Measurements from ENCODE around the gene CALML6.

The CALML6 gene

DNA sequence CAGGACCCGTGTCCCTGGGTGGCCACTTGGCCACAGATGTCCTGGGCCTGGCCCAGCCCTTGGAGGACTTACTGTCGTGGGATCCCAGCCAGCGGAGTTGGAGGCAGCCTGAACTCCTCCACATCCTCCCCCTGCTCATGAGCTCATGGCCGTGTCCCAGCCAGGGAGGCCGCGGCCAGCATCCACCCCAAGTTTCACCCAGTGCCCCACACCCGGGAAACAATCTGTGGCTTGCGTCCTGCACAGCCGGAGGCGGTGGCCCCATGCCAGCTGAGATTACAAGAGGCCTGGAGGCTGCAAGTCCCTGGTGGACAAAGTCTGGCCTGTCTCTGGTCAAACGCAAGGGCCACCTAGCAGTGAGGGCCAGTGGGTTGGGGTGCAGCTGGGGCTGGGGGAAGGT is 31.5 kb downstream of the CALML6 start:
- DNase-seq, result no peak

DNA sequence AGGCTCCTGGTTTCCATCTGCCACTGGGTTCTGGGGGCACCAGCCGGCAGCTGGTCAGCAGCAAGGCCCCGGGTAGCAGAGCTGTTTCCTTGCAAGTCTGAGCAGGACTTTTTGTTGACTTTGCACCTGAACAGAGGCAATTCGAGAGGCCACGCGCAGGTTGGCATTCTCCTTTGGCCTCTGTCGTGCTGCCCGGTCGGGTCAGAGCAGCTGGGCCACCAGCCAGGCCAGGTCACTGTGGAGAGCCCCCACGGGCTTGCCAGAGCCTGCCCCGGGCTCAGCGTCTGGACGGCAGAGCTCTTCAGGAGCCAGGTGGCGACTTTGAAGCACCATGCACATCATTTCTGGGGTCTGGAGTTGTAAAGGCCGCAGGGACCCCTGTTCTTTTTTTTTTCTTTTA is 32.4 kb downstream of the CALML6 start:
- DNase-seq, result no peak

DNA sequence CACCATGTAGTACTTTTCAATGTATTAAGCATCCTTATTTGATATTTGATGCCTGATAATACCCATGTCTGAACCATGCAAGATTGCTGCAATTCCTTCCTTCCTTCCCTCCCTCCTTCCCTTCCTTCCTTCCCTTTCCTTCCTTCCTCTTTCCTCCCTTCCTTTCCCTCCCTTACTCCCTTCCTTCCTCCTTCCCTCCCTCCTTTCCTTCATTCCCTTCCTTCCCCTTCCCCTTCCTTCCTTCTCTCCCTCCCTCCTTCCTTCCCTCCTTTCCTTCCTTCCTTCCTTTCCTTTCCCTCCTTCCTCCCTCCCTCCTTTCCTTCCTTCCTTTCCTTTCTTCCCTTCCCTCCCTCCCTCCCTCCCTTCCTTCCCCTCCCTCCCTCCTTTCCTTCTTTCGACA is 33.7 kb downstream of the CALML6 start:
- no peak for DNase-seq

DNA sequence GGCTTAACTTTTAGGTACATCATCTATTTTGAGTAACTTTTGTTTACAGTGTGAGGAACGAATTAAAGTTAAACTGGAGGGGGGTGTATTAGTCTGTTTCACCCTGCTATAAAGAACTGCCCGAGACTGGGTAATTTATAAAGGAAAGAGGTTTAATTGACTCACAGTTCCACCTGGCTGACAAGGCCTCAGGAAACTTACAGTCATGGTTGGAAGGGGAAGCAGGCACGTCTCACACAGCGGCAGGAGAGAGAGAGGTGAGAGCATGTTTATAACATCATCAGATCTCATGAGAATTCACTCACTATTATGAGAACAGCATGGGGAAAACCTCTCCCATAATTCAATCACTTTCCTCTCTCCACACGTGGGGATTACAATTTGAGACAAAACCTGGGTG is 35.9 kb downstream of the CALML6 start:
- no peak for DNase-seq

DNA sequence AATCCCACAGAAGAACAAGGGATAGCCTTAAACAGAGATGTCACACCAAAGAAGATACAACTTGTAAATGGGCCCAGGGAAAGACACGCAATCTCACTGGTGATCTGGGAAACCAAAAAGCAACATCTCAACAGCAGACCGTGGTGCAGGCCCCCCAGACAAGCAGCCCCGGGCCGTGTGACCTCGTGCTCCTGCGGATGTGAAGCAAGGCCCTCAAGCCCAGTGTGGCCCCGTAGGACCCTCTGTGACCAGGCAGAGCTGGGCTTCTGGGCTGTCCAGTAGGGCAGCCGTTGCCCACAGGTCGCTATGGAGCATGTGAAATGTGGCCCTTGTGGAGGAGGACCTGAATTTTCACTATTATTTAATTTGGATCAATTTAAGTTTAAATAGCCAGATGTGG is 39.0 kb downstream of the CALML6 start:
- no peak for DNase-seq

DNA sequence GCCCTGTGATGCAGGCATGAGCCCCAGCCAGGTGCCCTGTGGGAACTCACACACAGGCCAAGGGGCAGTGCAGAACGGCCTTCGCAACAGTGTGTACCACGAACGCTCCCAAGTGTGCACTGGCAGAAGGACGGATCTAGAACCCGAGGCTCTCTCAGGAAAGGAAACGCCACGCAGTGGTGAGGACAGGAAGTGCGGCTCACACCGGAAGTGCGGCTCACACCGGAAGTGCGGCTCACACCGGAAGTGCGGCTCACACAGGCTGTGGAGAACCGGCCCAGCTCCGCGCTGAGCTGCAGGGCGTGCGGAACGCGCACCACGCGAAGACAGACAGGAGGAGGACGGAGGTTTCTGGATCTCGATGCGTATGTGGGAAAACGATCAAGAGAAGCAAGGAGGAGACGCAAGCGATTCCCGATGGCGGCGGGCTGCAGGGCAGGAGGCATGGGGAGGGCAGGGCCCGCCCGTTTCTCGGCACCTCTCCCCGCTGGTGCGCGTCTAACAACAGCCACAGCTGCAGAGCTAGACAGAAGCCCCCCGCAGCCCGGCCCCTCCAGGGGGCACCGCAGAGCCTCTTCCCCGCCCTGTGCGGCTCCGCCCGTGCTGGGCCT is 39.9 kb downstream of the CALML6 start:
- no peak for DNase-seq

DNA sequence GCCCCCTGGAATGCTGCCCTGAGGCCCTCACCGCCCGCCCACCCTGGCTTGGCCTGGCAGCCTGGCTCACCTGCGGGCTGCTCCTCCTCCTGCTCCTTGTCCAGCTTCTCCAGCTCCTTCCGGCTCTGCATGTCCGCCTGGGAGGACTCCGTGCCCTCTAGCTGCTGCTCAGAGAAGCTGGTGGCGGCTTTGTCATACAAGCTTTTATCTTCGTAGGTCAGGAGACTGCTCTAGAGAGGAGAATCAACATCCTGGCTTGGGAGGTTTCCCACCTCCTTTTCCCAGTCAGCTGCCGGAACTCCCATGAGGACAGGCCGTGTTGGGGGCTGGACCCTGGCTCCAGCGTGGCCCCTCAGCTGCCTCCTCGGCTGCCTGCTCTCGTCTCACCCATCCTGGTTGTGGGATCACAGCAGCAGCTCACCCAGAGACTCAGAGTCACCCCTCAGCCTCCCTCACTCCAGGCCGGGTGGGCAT is 40.6 kb downstream of the CALML6 start:
- DNase-seq, result no peak

DNA sequence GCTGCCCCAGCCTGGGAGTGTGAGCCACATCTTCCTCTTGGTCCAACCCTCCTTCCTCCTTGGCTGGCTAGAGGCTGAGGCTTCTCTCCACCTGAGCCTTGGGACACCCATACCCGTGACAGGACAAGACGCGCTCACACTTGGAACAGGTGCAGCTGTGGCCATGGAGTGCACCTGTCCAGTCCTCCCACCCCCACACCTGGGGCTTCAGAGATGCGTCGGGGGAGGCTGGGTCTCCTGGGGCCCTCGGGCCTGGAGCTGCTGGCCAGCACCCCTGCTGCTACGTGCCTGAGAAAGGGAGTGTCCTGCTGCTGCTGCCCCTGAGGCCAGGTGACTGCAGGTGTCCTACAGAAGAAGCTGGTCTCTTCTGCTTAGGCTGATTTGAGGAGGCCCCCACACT is 41.0 kb downstream of the CALML6 start:
- no peak for DNase-seq

DNA sequence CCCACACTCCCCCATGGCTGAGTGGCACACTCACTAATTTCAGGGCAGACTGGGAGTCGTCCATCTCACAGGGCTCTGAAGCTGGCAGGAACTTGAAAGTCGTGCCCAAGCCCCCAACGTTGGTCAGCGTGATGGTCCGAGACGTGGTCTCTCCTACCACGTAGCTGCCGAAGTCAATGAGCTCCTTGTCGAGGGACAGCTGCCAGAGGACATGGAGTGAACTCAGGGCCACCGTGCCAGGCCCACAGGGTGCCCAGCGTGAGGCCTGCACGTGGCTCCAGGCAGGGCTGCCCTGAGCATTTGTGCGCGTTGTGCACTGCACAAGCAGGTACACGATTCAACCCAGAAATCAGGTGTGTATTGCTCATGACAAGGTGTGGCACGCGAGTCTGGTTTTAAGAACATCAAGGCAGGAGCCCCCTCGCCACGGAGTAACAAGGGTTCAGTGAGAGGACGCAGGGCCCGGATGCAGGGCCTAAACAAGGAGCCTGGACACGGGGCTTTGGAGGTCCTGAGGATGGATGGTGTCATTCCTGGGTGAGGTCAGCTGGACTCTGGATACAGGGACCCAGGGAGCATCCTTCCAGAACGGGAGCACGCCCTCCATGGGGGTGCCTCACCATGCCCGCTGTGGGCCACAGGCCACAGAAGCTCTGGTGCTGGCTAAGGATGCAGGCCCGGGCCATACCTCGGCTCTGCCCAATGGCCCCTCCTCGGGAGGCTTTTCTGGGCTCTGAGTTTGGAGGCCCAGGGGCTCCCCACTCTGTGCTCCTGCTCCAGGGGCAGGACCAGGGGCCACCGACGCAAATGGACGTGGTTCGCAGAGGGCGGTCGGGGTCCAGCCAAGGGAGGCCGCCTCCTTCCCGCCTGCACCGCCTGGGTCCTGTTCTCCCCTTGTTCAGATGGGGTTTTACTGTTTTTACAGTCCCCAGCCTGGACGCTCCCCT is 41.8 kb downstream of the CALML6 start:
- no peak for DNase-seq

DNA sequence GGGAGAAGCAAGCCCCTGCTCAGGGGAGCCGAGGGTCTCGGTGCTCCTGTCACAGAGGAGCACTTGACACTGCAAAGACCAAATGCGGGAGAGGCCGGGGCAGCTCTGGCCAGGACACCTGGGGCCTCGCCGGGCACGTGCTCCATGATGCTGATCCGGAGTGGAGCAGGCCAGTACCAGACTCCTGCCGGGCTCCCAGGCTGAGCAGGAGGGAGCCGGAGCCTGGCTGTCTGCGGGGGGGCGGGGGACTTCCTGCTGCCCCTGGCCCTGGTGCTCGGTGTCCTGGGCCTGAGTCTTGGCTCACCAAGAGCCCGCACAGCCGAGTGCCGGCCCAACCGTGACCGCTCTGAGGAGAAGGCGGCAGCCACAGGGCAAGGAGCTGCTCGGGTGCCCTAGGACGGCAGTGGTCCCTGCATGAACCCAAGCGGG is 42.5 kb downstream of the CALML6 start:
- no peak for DNase-seq

DNA sequence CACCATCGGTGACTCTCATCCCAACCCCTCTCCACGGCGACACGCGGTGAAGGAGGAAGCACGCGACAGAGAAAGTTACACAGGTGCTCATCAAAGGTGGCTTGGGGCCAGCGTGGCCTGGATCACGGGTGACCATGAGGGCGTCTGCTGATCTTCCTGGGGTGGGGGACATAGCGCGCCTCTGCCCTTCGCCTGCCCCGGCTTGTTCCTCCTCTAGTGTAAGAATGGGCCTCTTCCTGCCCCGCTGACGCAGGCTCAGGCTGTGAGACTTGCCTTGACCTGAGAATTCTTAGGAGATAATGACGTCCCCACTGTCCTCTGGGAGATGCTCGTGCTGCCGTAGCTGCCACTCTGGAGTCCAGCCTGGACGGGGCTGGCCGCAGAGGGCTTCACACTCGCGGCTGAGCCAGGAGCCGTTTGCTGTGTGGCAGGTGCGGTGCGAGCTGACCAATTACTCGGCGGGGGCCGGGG is 43.0 kb downstream of the CALML6 start:
- no peak for DNase-seq

DNA sequence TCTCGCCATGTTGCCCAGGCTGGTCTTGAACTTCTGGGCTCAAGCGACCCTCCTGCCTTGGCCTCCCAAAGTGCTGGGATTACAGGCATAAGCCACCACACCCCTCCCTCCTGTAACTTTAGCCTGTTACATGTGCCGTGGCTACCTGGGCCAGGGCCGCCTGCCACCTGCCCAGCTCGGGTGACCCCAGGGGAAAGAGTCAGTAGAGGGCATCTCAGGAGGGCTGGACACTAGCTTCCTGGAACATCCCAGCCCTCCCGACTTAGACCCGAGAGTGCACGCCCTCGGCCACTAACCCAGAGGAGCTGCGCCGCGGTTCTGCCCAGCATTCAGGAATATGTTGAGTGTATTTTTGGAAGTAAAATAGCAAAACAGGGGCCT is 44.4 kb downstream of the CALML6 start:
- DNase-seq, result no peak

DNA sequence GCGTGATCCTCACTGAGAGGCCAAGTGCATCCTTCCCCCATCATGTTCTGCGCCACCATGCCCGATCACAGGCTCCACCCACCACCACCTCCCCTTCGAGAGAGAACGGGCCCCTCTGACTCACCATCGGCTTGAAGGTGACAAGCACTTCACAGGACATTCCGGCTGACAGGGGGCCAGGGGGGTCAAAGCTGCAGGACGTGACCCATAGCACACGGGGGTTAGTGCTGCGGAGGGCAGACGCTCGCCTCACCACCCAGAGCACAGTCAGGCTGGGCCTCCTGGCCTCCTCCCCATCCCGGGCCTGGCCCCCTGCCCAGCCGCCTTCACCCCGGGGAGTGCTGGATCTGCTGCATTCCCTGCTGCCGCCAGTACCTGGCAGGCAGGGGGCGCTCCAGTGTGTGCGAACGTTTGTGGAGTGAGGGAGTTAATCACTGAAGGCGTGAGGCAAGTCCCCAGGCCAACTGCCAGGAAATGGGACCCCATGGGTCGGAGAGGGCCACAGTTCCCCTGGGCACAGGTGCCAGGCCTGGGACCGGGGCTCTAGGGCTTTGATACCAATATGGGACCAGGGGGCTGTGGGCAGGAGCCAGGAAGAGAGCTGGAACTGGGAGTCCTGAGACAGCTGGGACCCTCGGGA is 44.9 kb downstream of the CALML6 start:
- no peak for DNase-seq

DNA sequence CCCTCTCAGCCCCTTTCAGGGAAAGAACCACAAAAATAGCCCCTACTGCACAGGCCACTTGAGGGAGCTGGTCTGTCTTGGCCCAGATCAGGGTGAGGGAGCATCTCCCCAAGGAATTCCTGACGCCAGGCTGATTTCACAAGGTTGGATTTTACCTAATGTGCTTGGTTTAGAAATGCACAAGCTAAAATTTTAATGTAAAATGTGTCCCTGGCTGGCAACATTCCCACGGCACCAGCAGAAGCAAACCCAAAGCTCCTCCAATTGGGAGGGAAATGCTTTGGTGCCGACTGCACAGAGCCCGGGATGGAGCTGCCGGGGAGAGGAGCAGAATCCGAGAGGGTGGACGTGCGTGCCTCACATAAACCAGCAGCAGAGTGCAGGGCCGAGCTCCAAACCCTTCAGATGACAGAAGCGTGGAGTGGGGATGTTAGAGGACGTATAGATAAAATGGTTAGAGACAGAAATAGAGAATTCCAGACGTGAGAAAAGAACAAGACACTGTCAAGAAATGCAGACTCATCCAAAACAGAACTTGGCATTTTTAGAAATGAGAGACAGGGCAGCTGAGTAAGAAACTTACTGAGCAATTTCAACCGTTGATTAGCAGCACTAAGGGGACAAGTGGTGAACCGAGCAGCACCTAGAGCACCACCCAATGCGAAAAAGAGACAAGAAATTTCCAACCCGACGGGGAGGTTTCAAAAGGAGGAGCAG is 45.6 kb downstream of the CALML6 start:
- no peak for DNase-seq

DNA sequence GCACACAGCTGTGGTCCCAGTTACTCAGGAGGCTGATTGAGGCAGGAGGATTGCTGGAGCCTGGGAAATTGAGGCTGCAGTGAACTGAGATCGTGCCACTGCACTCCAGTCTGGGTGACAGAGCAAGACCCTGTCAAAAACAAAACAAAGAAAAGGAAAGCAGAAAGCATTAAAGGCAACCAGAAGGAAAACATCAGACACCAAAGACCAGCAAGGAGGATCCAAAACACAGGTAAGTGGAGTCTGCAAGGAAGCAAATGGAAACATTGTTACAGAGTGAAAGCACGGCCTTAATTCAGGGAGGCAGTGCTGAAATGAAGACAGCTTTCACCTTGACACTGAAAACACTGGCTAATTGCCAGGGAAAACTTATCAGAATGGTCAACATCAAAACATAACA is 47.7 kb downstream of the CALML6 start:
- no peak for DNase-seq

DNA sequence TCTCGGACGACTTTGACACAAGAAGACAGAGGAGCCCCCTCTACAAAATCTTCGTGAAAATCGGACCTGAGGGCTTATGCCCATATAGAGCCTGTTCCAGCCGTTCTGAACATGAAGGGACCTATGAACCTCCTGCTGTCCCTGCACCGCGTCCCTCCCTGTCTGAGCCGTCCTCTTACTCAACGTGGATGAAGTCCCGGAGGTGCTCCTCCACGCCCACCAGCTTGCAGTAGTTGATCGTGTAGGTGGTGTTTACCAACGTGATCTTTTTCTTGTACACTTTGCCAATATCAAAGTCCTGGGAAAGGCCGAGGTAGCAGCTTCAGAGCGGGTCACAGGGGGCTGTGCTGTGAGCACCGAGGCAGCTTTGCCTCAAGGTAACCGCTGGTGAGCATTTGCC is 48.5 kb downstream of the CALML6 start:
- no peak for DNase-seq

DNA sequence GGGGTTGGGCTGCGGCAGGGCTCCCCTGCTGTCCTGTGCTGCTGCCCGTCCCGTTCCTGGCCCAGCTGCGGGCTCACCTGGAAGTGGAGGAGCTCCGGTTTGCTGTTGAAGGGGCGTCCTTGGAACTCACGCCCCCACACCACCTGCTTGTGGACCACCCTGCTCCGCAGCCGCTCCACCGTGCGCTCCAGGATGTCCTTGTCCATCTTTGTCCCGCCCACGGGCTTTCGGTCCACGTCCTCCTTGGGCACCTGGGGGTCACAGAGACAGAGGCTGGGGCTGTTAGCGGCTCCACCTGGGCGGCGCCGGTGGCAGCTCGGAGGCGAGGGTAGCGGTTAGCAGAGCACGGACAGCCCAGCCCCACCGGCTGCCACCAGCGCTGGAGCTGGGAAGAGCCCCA is 49.8 kb downstream of the CALML6 start:
- no peak for DNase-seq

DNA sequence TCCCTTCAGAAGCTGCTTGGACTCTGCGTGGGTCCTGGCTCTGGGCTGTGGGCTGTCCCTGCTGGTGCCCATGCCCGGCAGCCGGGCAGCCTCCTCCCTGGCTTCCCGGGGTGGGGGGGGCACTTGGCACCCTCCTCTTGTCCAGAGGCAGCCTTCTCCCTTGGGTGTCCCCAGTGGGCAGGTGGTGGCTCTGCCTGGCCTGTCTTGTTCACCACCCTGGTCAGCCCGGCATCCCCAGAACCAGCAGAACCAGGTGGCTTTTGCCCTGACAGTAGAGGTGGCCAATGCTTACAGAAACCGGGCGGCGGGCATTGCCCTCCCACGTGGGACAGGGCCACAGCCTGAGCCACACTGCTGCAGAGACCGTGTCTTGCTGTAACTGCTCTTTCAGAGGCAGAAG is 50.5 kb downstream of the CALML6 start:
- DNase-seq, result no peak

DNA sequence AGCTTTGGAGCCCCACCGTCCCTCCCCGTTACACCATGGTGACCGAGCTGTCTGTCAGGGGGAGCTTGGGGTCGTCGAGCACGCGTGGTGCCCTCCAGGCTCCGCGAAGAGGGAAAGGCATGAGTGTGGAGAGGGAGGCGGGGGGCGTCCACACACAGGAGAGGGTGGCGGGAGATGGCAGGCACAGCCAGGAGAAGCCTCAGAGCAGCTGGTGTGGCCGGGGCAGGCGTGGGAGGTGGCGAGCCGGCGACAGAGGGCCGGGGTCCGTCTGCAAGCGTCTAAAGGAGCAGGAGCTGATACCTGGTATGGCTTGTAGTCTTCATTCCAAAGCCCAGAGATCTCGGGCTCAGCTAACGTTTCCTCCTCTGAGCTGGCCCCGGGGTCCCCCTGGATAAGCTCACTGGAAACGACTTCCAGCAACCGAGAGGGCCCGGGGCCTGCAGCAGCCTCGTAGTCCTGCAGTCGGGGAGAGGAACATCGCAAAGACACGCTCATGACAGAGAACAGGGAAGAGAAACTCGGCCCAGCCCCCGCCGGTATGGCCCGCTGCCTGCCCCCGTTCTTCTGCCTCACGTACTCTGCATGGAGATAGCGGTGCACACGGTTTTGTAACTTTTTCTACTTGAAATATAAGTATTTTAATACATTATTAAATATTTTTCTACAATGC is 51.1 kb downstream of the CALML6 start:
- no peak for DNase-seq
